Iris pigment epithelial cell (primary cell): ENCODE measurements around the gene FBXW7.
"Not testable (repeated sequence)": the region's sequence is repeated elsewhere in the genome, so short reads cannot be mapped to it uniquely, and the experiment has no call there.

ENCODE experiments used
- DNase-seq: peaks from one replicate; pipeline ENCODE4 v3.0.0-alpha.2; 2011; ENCODE audit warnings: low read depth

FBXW7 gene

GRCh38 chr4:152535903-152536544, at the start of gene FBXW7:
FBXW7 (minus strand) TSS chr4:152536092; CDS start chr4:152411803, 124,289 bp downstream.
- DNase-seq = peak; percentile 99

GRCh38 chr4:152585023-152585441, 49.1 kb upstream of the FBXW7 start:
- peak; percentile 40 for DNase-seq

GRCh38 chr4:152581536-152582160, 45.8 kb upstream of the FBXW7 start:
- peak; percentile 49 for DNase-seq

- DNase-seq = no peak
Observed at GRCh38 chr4:152579916-152580315, 44.0 kb upstream of the FBXW7 start.

- DNase-seq = no peak
Observed at GRCh38 chr4:152579107-152579764, 43.3 kb upstream of the FBXW7 start.

- DNase-seq = no peak
Observed at GRCh38 chr4:152578670-152579069, 42.8 kb upstream of the FBXW7 start.

- DNase-seq = peak; percentile 10
Observed at GRCh38 chr4:152577708-152578396, 42.0 kb upstream of the FBXW7 start.

GRCh38 chr4:152575533-152575932, 39.6 kb upstream of the FBXW7 start:
- DNase-seq = no peak

GRCh38 chr4:152573861-152574260, 38.0 kb upstream of the FBXW7 start:
- DNase-seq = no peak

GRCh38 chr4:152572417-152573086, 36.7 kb upstream of the FBXW7 start:
- peak; percentile 86 for DNase-seq

- DNase-seq = no peak
Observed at GRCh38 chr4:152571770-152572169, 35.9 kb upstream of the FBXW7 start.

- DNase-seq = no peak
Observed at GRCh38 chr4:152571296-152571695, 35.4 kb upstream of the FBXW7 start.

GRCh38 chr4:152565333-152565732, 29.4 kb upstream of the FBXW7 start:
- DNase-seq = no peak

- no peak for DNase-seq
Observed at GRCh38 chr4:152564336-152564735, 28.4 kb upstream of the FBXW7 start.

GRCh38 chr4:152563209-152563608, 27.3 kb upstream of the FBXW7 start:
- no peak for DNase-seq

GRCh38 chr4:152559641-152560040, 23.7 kb upstream of the FBXW7 start:
- DNase-seq = no peak

- no peak for DNase-seq
Observed at GRCh38 chr4:152558396-152558795, 22.5 kb upstream of the FBXW7 start.

- DNase-seq = no peak
Observed at GRCh38 chr4:152556834-152557233, 20.9 kb upstream of the FBXW7 start.

- DNase-seq = no peak
Observed at GRCh38 chr4:152556283-152556682, 20.4 kb upstream of the FBXW7 start.

GRCh38 chr4:152554742-152555141, 18.9 kb upstream of the FBXW7 start:
- DNase-seq = no peak

GRCh38 chr4:152550687-152551086, 14.8 kb upstream of the FBXW7 start:
- DNase-seq = not testable (repeated sequence)

GRCh38 chr4:152545088-152545487, 9.2 kb upstream of the FBXW7 start:
- DNase-seq = no peak
